IPS-18c (cell line): ENCODE measurements around the gene SAG.
"Not testable (repeated sequence)": the region's sequence is repeated elsewhere in the genome, so short reads cannot be mapped to it uniquely, and the experiment has no call there.

ENCODE experiments used
- H3K4me3 ChIP-seq: 2 replicates; pipeline ENCODE4 v1.7.0; 2013; ENCODE audit warnings: low read depth, mild to moderate bottlenecking, low read length, moderate library complexity; ENCODE audit not compliant: insufficient read depth
- H3K9me3 ChIP-seq: one replicate; pipeline ENCODE4 v1.6.1; 2013; ENCODE audit warnings: mild to moderate bottlenecking, low read length, moderate library complexity; ENCODE audit not compliant: control insufficient read depth, insufficient read depth

Gene SAG

GRCh38 chr2:233319256-233319655 lies 11.6 kb downstream of the SAG start:
- Histone ChIP-seq H3K4me3 (no peak overlapping the region), H3K9me3 (no peaks in the 10 kb centered on the region)

GRCh38 chr2:233320470-233320869 lies 12.9 kb downstream of the SAG start:
- no peak overlapping the region for H3K4me3 ChIP-seq
- H3K9me3 ChIP-seq: no peaks in the 10 kb centered on the region

- H3K4me3 ChIP-seq: no peak overlapping the region
- H3K9me3 ChIP-seq: no peaks in the 10 kb centered on the region
Observed at GRCh38 chr2:233321166-233321565, 13.6 kb downstream of the SAG start.

GRCh38 chr2:233323851-233324250 lies 16.2 kb downstream of the SAG start:
- Histone ChIP-seq H3K9me3 (no peaks in the 10 kb centered on the region), H3K4me3 (no peak overlapping the region)

- Histone ChIP-seq H3K4me3 (no peak overlapping the region), H3K9me3 (no peaks in the 10 kb centered on the region)
Observed at GRCh38 chr2:233325256-233325655, 17.6 kb downstream of the SAG start.

- H3K4me3 ChIP-seq: no peak overlapping the region
Observed at GRCh38 chr2:233325814-233326213, 18.2 kb downstream of the SAG start.

GRCh38 chr2:233326500-233326899 lies 18.9 kb downstream of the SAG start:
- Histone ChIP-seq H3K9me3 (no peaks in the 10 kb centered on the region), H3K4me3 (no peak overlapping the region)

More at GRCh38 chr2:233325814-233326213, 18.2 kb downstream of the SAG start:
- no peaks in the 10 kb centered on the region for H3K9me3 ChIP-seq

GRCh38 chr2:233328922-233329321 lies 21.3 kb downstream of the SAG start:
- H3K9me3 ChIP-seq: no peaks in the 10 kb centered on the region
- H3K4me3 ChIP-seq: no peak overlapping the region

GRCh38 chr2:233329489-233330135 lies 22.0 kb downstream of the SAG start:
- H3K4me3 ChIP-seq: no peak overlapping the region
- no peaks in the 10 kb centered on the region for H3K9me3 ChIP-seq

- H3K4me3 ChIP-seq: no peak overlapping the region
- H3K9me3 ChIP-seq: no peaks in the 10 kb centered on the region
Observed at GRCh38 chr2:233331536-233331935, 23.9 kb downstream of the SAG start.

- H3K9me3 ChIP-seq: no peaks in the 10 kb centered on the region
- H3K4me3 ChIP-seq: no peak overlapping the region
Observed at GRCh38 chr2:233332125-233332524, 24.5 kb downstream of the SAG start.

GRCh38 chr2:233334915-233335314 lies 27.3 kb downstream of the SAG start:
- Histone ChIP-seq H3K4me3 (no peak overlapping the region), H3K9me3 (no peaks in the 10 kb centered on the region)

GRCh38 chr2:233336091-233336490 lies 28.5 kb downstream of the SAG start:
- not testable (repeated sequence) for H3K4me3 ChIP-seq, H3K9me3 ChIP-seq

GRCh38 chr2:233336541-233336940 lies 28.9 kb downstream of the SAG start:
- no peaks in the 10 kb centered on the region for H3K9me3 ChIP-seq
- H3K4me3 ChIP-seq: no peak overlapping the region

- Histone ChIP-seq H3K4me3 (no peak overlapping the region), H3K9me3 (no peaks in the 10 kb centered on the region)
Observed at GRCh38 chr2:233338046-233338445, 30.4 kb downstream of the SAG start.

- no peaks in the 10 kb centered on the region for H3K9me3 ChIP-seq
- H3K4me3 ChIP-seq: no peak overlapping the region
Observed at GRCh38 chr2:233338812-233339368, 31.3 kb downstream of the SAG start.

- H3K4me3 ChIP-seq: no peak overlapping the region
- H3K9me3 ChIP-seq: no peaks in the 10 kb centered on the region
Observed at GRCh38 chr2:233339427-233339826, 31.8 kb downstream of the SAG start.

- no peak overlapping the region for H3K4me3 ChIP-seq
- H3K9me3 ChIP-seq: no peaks in the 10 kb centered on the region
Observed at GRCh38 chr2:233341296-233341695, 33.7 kb downstream of the SAG start.

- Histone ChIP-seq H3K4me3 (no peak overlapping the region), H3K9me3 (peaks cover 2% of the 10 kb centered on the region)
Observed at GRCh38 chr2:233342301-233342700, 34.7 kb downstream of the SAG start.
